A673 (cell line): Measurements from ENCODE around the gene AKAP1. TPM values are rescaled to one million over a fixed set of nuclear protein-coding genes. Genes with fewer than 3 reads are reported as not detected.

ENCODE experiments used
- BruUV-seq: library from RNA; stranded (reverse); fragments of 400-500 nt; replicated peaks from 2 replicates; lab custom pipeline; 2021; lab: Mats Ljungman, UMichigan
- CTCF ChIA-PET: fragments of 300-600 bp; sonication (Branson Sonifier 250); formaldehyde crosslinking; loops from one replicate; lab custom pipeline; 2022; ENCODE audit warnings: antibody characterized with exemption; lab: Charles Lee
- POLR2A ChIA-PET: fragments of 300-600 bp; sonication (Branson Sonifier 250); formaldehyde crosslinking; loops from one replicate; lab custom pipeline; 2022; ENCODE audit warnings: antibody characterized with exemption; ENCODE audit not compliant: low non-redundant PET; lab: Charles Lee
- DNase-seq: peaks from one replicate; pipeline ENCODE4 v3.0.0-alpha.2; 2015; ENCODE audit warnings: low spot score
- H3K27ac ChIP-seq: fragments of 200-600 bp; sonication (generic); 2 replicates; pipeline ENCODE4 v1.5.1; 2016; ENCODE audit warnings: mixed run types, low read depth, mild to moderate bottlenecking, mixed read lengths, antibody characterized with exemption, low read length; ENCODE audit not compliant: poor library complexity, severe bottlenecking
- H3K27me3 ChIP-seq: fragments of 200-600 bp; sonication (generic); replicated peaks from 2 replicates; pipeline ENCODE4 v1.6.1; 2017; ENCODE audit warnings: mixed run types, low read depth, mild to moderate bottlenecking, mixed read lengths, antibody characterized with exemption, low read length; ENCODE audit not compliant: insufficient read depth, poor library complexity
- H3K36me3 ChIP-seq: fragments of 200-600 bp; sonication (generic); 2 replicates; pipeline ENCODE4 v1.6.1; 2016; ENCODE audit warnings: mixed run types, mild to moderate bottlenecking, mixed read lengths, antibody characterized with exemption, low read length; ENCODE audit not compliant: insufficient read depth, poor library complexity, severe bottlenecking
- H3K4me1 ChIP-seq: fragments of 200-600 bp; sonication (generic); 2 replicates; pipeline ENCODE4 v1.6.1; 2017; ENCODE audit warnings: mixed run types, mild to moderate bottlenecking, mixed read lengths, antibody characterized with exemption, low read length; ENCODE audit not compliant: insufficient read depth, poor library complexity, severe bottlenecking
- H3K4me3 ChIP-seq: fragments of 200-600 bp; sonication (generic); 2 replicates; pipeline ENCODE4 v1.5.1; 2016; ENCODE audit warnings: low read depth, mixed run types, mild to moderate bottlenecking, mixed read lengths, low read length; ENCODE audit not compliant: poor library complexity, severe bottlenecking
- H3K9me3 ChIP-seq: fragments of 200-600 bp; sonication (generic); 2 replicates; pipeline ENCODE4 v1.6.1; 2016; ENCODE audit warnings: mixed run types, low read depth, mild to moderate bottlenecking, mixed read lengths, antibody characterized with exemption, low read length; ENCODE audit not compliant: poor library complexity, severe bottlenecking
- EZH2 ChIP-seq: fragments of 200-600 bp; sonication (generic); IDR thresholded peaks from 2 replicates; pipeline ENCODE4 v1.6.1; 2017; ENCODE audit warnings: borderline replicate concordance, low read depth, mild to moderate bottlenecking, mixed read lengths, antibody characterized with exemption, low read length; ENCODE audit not compliant: poor library complexity, severe bottlenecking
- intact Hi-C: fragments of 100-400 bp; cut with micrococcal nuclease; formaldehyde crosslinking; loops from one replicate; pipeline ENCODE4 v1.10.0; 2022; ENCODE audit not compliant: unreplicated experiment
- total RNA-seq: library from RNA; stranded (reverse); gene quantifications from 2 replicates; pipeline ENCODE4 v1.2.3, GENCODE V29; 2021
- TF ChIP-seq, protein P1 (sequence below): fragments of 300-800, 200-600 bp; sonication (generic); conservative IDR thresholded peaks from 2 replicates; pipeline ENCODE4 v1.5.1; 2017; ENCODE audit warnings: low read depth, mild to moderate bottlenecking, antibody characterized with exemption, low read length, moderate library complexity, mixed read lengths

AKAP1 gene
- total RNA-seq, 1 experiment from 2014 or later: 43.4 TPM

DNA sequence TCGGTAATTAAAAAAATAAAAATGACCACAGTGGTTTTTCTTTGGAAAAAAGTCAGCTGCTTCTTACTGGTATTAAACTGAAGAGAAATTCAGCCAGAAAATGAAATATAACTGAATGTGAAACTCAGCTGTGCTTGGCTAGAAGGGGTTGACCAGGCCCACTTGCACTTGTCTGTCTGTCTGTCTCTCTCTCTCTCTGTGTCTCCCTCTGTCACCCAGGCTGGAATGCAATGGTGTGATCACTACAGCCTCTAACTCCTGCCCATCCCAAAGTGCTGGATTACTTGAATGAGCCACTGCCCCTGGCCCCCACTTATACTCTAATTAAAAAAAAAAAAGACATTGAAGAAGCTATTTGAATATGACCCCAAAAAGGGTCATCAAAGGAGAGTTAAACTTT is 17.3 kb upstream of the AKAP1 start:
- TF ChIP-seq, protein P1, sequence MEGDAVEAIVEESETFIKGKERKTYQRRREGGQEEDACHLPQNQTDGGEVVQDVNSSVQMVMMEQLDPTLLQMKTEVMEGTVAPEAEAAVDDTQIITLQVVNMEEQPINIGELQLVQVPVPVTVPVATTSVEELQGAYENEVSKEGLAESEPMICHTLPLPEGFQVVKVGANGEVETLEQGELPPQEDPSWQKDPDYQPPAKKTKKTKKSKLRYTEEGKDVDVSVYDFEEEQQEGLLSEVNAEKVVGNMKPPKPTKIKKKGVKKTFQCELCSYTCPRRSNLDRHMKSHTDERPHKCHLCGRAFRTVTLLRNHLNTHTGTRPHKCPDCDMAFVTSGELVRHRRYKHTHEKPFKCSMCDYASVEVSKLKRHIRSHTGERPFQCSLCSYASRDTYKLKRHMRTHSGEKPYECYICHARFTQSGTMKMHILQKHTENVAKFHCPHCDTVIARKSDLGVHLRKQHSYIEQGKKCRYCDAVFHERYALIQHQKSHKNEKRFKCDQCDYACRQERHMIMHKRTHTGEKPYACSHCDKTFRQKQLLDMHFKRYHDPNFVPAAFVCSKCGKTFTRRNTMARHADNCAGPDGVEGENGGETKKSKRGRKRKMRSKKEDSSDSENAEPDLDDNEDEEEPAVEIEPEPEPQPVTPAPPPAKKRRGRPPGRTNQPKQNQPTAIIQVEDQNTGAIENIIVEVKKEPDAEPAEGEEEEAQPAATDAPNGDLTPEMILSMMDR: no peak
- TF ChIP-seq EZH2: no peak
- Histone ChIP-seq H3K27me3 (no peaks in the 10 kb centered on the region), H3K27ac (no peak overlapping the region), H3K36me3 (no peaks in the 10 kb centered on the region), H3K9me3 (no peaks in the 10 kb centered on the region), H3K4me1 (peaks cover 5% of the 10 kb centered on the region), H3K4me3 (no peak overlapping the region)
- intact Hi-C loops: no loop called here
- ChIA-PET CTCF (no interaction called here), POLR2A (no interaction called here)
- DNase-seq: no peak
- BruUV-seq: no TSS peak

DNA sequence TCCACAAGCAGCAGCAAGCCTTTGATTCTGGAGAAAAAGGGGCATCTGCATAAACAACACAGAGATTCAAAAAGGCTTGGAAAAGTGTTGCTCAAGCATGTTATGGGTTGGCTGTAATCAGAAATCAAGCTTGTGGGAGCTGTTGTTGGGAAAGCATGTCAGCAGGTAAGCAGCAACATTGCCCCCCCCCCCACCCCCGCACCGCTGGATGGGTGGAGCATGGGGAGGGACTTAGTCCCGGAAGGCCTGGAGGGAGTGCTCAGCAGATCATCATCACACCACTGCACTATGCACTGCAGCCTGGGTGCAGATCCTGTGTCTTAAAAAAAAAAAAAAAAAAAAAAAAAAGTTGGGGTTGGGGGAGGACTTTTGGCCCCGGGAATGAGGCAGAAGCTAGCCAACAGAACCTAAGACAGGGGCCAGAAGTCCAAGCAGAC is 16.8 kb upstream of the AKAP1 start:
- H3K9me3 ChIP-seq: no peaks in the 10 kb centered on the region
- H3K27ac ChIP-seq: no peak overlapping the region
- TF ChIP-seq, protein P1: no peak
- no peak for TF ChIP-seq EZH2
- H3K27me3 ChIP-seq: no peaks in the 10 kb centered on the region
- intact Hi-C loops: no loop called here
- no TSS peak for BruUV-seq
- H3K4me1 ChIP-seq: peaks cover 5% of the 10 kb centered on the region
- H3K36me3 ChIP-seq: no peaks in the 10 kb centered on the region
- CTCF ChIA-PET: no interaction called here
- POLR2A ChIA-PET: interaction anchor here (0.6 kb wide), 1 partner anchor 538 kb away, joined by 6 read pairs; no protein-coding TSS in a partner anchor
- no peak for DNase-seq
- no peak overlapping the region for H3K4me3 ChIP-seq

DNA sequence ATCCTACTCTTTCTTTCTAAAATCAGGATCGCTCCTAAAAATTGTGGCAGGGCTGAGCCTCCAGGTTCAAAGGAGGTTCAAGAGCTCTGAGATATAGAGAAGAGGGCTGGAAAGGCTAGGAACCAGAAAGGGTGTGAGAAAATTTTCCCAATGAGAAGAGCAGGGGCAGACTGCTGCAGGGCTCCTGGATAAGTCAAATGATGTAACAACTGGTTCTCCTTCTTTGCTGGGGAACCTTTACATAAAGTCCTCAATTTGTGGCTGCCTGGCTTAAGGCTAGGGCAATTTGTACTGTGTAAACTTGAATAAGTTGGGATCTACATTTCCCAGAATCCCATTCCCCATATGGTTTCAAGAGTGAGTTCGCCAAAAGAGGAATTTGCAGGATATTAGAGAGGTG is 16.3 kb upstream of the AKAP1 start:
- no peaks in the 10 kb centered on the region for H3K9me3 ChIP-seq
- no TSS peak for BruUV-seq
- no peak overlapping the region for H3K4me3 ChIP-seq
- peaks cover 5% of the 10 kb centered on the region for H3K4me1 ChIP-seq
- intact Hi-C loops: no loop called here
- no peak for TF ChIP-seq EZH2
- TF ChIP-seq, protein P1: no peak
- POLR2A ChIA-PET: interaction anchor here (0.6 kb wide), 1 partner anchor 537 kb away, joined by 6 read pairs; no protein-coding TSS in a partner anchor
- no peak overlapping the region for H3K27ac ChIP-seq
- H3K36me3 ChIP-seq: no peaks in the 10 kb centered on the region
- CTCF ChIA-PET: no interaction called here
- H3K27me3 ChIP-seq: no peaks in the 10 kb centered on the region
- no peak for DNase-seq
